GM20000 (cell line): ENCODE data around the gene SLC10A1.

ENCODE experiments used
- DNase-seq: peaks from one replicate; pipeline ENCODE4 v3.0.0; 2012; ENCODE audit warnings: low spot score
- TF ChIP-seq, protein P1 (sequence below): IDR thresholded peaks from 2 replicates; pipeline ENCODE4 v1.5.1; 2012; ENCODE audit warnings: mild to moderate bottlenecking, control low read depth; ENCODE audit errors: extremely low read depth, missing control alignments

SLC10A1 gene

DNA sequence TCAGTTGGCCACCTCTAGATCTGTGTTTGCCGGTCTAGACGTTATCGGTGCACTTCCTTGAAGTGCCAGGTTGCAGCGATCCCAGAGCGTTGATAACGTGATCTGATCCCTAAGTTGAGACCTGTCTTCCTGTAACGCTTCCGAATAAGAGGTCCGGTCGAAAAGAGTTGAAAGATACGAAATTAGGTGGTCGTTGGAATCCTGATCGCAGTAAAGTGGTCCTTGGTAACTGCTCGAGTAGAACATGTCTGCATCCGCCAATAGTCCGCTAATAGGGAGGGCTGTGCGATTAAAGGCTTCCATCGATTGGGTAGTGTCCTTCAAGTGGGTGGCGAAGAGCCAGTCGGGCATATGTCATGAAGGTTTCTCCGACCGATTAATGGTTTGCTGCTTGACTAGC lies 27.4 kb downstream of the SLC10A1 start:
- TF ChIP-seq, protein P1, sequence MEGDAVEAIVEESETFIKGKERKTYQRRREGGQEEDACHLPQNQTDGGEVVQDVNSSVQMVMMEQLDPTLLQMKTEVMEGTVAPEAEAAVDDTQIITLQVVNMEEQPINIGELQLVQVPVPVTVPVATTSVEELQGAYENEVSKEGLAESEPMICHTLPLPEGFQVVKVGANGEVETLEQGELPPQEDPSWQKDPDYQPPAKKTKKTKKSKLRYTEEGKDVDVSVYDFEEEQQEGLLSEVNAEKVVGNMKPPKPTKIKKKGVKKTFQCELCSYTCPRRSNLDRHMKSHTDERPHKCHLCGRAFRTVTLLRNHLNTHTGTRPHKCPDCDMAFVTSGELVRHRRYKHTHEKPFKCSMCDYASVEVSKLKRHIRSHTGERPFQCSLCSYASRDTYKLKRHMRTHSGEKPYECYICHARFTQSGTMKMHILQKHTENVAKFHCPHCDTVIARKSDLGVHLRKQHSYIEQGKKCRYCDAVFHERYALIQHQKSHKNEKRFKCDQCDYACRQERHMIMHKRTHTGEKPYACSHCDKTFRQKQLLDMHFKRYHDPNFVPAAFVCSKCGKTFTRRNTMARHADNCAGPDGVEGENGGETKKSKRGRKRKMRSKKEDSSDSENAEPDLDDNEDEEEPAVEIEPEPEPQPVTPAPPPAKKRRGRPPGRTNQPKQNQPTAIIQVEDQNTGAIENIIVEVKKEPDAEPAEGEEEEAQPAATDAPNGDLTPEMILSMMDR = no peak
- no peak for DNase-seq

DNA sequence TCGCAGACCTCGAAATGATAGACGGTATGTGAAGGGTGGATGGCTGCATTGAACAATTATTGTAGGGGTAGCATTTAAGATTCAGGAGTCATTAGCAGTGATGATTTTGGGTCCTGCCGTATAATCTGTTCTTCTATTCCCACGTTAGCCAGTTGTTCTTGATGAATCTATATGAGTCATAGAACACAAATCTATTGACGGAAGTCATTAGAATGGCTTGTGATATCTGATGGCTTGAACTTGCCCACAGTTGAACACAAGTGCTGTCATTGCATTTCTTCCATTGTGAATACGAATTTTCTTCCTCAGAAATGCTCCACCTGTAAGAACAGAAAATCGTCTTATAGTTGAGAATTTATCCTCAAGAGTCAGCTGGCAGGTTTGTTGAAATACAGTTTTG lies 28.2 kb downstream of the SLC10A1 start:
- DNase-seq = no peak
- TF ChIP-seq, protein P1 = no peak

DNA sequence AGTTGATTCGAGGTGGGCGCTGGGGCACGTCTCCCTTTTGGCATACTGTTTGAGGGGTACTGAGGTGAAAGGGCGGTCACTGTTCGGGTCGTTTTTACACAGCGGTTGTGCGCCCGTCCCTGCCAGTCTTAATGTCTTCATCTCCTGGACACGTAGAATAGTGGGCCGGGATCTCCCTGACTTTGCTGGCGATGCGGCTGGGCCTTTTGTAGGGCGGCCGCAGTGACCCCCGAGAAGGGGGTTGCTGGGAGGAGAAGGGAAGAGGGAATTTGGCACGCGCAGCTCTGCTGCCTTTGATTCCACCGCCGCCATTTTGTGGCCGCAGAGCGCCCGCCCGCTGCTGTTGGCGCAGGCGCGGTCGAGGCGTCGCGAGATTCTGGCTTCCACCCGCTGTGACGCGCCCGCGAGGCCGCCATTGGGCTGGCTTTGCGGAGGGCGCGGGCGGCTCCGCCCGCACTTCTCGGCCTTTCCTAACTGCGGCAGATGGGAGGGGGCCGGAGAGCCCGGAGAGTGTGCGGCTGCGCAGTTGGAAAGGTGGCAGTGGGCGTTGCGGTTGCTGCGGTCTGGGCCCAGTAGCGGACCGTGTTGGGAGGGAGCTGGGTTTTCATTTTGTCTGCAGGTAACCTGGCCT lies 29.6 kb downstream of the SLC10A1 start:
- TF ChIP-seq, protein P1 = no peak
- DNase-seq = peak; percentile 91

DNA sequence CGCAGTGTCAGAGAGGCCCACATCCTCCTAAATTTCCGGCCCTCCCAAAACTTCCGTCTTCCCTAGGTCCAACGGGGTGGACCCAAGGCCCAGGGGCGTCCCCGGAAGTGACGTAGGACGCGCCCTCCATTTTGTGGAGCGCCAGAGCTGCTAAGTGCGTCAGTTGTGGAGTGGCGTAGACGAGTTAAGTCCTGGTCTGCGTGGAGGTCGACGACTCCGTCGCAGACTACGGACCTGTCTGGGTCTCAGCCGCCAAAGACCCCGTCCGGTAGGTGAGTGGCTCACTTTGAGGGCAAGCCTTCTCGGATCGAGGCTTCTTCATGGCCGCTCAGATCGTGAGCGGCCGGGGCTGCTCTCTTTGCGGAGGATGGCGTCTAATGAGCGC lies 30.1 kb downstream of the SLC10A1 start, which contains the start of gene SRSF5:
Gene SRSF5 (plus strand): TSS at position 159 of the 385 bp plus-strand sequence. CDS start 1,015 bp downstream, outside the sequence.
- DNase-seq = peak; percentile 92
- TF ChIP-seq, protein P1 = no peak

DNA sequence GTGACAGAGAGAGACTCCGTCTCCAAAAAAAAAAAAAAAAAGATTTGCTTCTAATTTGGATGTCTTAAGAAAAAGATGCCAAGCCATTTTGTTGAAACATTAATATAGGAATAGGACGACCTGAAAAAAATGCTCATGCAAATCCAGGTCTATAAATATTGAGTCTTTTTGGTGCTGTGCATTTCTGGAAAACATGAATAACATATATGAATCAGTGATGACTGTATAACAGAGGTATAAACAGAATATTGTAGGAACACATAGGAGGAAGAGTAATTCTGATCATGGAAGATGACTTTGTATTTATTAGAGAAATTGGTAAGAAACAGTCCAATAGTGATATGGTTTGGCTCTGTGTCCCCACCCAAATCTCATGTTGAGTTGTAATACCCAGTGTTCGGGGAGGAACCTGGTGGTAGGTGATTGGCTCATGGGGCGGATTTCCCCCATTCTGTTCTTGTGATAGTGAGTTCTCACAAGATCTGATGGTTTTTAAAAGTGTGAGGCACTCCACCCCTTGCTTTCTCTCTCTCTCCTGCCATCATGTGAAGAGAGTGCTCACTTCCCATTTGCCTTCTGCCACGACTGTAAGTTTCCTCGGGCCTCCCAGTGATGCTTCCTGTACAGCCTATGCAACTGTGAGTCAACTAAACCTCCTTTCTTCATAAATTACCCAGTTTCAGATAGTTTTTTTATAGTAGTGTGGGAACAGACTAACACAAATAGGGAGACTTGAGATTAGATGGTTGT lies 33.1 kb downstream of the SLC10A1 start:
- TF ChIP-seq, protein P1 = no peak
- DNase-seq = no peak

DNA sequence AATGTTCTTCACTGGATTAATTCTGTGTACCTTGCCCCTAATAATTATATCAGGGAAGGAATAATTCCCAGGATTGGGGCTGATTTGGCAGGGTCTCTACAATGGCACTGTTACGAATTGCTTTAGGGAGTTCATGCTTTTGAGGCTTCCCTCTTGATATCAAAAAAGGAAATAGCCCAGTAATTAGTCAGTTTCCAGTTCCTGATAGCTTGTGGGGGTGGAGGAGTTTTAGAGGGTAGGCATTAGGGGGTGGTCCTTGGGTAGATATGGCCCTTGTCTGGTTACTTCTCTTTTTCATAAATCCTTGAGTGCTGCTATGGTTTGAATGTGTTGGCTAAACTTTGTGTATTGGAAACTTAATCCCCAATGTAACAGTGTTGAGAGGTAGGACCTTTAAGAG lies 36.2 kb downstream of the SLC10A1 start:
- DNase-seq = no peak
- TF ChIP-seq, protein P1 = no peak

DNA sequence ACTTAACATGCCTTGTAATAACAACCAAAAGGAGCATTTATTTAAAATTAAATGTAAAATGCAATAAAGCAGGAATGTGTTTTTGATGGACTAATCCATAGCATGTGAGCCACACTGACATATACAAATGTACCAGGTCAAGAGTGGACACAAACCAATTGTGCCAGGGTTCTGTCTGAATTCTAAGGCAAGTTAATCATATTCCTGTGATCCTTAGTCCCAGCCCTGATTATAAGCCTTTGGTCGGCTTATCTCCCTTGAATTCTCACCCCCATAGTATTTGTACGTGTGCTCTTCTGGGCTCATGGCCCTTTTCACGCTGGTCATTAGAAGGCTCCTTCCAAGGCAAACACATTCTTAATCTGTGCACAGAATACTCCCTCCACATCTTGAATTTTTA lies 40.7 kb downstream of the SLC10A1 start:
- no peak for DNase-seq
- TF ChIP-seq, protein P1 = no peak
